NCI-H1092 (cell line): ENCODE data around the gene SLC25A47.
A peak's percentile ranks its signal among the peaks of the same experiment; 100 is the strongest.
"Not testable (repeated sequence)": the region's sequence is repeated elsewhere in the genome, so short reads cannot be mapped to it uniquely, and the experiment has no call there.

Experiments used
- DNase-seq: peaks from one replicate; lab custom pipeline; 2025; lab: John Stamatoyannopoulos, UW

Gene SLC25A47

DNA sequence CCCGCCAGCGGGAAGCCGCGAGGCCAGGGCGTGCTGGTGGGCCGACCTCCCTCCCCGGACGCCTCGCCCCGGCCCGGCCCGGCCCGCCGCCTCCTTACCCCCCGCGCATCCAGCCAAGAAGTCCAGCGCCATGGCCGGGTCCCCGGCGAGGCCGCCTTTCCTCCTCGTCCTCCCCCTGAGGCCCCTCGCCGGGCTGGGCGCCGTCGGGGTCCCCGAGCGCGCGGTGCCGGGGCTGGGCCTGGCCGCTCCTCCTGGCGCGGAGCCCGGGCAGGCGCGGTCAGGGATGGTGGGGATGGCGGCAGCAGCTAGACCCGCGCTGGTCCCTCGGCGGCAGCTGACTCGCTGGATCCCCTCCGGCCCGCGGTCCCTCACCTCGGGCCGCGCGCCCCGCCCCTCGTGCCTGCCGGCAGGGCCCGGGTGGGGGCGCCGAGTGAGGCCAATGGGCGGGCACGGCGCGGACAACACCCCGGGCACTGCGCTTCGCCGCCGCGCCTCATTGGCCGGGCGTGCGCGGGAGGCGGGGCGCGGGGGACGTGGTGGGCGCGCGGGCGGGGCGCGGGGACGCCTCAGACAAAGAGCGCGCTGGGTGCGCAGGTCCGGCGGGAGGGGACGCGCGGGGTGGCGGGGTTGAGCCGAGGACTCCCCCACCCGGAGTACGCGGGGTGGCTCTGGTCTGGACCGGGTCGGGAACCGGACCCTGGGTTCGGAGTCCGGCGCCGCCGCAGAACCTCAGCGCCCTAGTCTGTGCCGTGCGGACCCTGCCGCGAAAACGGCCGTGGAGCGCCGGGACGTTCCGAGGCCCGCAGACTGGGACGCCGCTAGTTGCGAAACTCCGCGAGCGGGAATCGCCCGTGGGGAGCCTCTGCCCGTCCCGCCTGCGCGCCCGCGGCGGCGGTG lies 16.8 kb upstream of the SLC25A47 start, which contains the start of gene SLC25A29:
TSS of gene SLC25A29 (minus strand) at position 344 of the 897 bp plus-strand sequence. CDS start at position 132, 212 bp downstream.
- peak; percentile 83 for DNase-seq

DNA sequence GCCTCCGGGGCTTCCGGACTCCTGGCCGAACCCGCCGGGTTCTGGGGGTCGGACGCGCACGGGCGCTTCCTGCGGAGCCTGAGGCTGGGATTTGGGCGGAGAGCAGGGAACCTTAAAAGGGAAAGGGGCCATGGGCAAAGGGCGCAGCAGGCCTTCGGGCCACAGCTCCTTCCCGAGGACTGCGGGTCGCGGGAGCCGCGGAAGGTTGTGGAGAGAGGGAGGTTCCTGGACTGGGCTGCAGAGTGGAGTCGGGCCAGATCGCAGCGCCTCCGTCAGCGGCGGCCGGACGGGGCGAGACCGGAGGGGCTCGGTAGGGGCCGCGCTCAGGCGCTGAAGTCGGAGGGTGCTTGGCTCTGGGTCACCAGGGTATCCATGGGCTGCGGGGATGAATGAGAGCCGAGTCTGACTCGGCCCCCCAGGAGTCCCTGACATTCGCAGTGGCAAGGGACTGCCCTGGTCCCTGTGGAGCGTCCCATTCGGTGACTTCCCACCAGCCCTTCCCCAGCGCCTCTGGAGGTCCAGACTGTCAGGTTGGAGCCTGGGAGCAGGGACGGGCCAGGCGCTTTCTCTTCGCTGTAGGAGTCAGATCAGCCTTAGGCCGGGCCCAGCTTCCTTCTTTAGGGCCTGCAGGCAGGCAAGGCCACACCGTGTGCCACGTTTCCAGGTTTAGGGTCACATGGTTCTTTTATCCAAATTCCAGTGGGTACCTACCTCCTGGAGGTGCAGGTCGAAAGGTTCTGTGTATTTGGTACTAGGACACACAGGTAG lies 16.0 kb upstream of the SLC25A47 start:
- no peak for DNase-seq

DNA sequence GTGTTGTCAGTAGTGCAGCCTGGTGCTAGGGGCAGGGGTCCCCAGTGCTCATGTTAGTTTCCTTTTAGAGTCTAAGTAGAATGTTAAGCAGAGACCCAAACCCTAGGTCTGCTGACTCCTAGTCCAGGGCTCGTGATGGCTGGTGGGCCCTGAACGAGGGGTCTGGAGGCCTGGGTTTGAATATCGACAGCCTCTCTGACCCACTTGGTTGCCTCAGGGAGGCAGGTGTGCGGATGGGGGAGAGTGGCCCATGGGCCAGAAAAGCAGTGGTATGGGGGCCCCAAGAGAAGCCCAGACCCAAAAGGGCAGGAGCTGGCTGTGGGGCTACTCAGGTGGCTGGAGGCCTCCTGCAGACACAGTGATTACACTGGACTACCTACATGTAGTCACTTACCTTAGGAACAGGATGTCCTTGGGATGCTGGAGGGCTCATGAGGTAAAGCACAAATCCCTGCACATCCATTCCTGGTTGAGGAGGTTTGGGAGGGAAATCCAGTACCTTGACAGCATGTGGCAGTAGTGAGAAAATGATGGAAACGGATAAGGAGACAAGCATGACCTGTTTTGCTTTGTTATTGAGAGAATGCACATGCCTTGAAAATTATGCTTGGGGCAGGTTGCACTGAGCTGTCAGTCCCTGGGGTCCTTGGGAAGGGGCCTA lies 15.2 kb upstream of the SLC25A47 start:
- DNase-seq = no peak

DNA sequence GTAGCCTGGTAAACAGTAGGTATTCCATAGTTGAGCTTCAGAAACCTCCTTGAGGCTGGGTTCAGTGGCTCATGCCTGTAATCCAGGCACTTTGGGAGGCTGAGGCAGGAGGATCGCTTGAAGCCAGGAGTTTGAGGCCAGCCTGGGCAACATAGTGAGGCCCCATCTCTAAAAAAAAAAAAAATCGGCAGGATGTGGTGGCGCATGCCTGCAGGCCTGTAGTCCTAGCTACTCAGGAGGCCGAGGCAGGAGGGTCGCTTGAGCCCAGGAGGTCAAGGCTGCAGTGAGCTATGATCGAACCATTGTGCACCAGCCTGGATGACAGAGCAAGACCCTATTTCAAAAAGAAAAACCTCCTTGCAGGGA lies 14.7 kb upstream of the SLC25A47 start:
- DNase-seq = not testable (repeated sequence)

DNA sequence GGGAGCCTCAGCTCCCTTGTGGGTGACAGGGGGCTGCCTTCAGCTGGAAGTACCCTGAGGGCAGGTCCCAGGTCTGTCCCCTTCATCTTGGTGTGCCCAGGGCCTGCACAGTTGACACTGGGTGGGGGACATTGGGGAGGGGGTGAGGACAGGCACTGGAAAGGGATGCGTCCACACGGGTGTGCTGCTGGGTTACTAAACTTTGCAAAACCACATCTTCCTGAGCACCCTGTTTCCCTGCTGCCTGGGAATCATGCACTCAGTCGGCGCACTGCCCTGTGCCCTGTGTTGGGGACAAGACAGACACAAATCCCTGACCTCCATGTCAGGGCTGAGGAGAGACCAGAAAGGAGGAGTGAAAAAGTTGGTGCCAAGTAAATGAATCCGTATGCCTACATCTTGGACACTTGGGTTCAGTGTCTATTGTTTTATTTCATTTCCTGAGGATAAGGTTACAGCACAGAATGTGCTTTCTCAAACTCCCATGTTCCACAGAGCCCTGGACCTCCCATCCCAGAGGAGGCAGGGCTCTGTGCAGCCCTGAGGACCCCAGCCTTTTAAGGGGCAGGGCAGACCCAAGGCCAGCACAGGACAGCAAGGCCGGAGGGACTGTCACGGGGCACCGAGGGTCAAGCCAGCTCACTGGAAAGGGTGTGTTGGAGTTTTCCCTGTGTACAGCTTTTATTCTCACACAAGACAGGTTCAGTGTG lies 14.0 kb upstream of the SLC25A47 start:
- no peak for DNase-seq

DNA sequence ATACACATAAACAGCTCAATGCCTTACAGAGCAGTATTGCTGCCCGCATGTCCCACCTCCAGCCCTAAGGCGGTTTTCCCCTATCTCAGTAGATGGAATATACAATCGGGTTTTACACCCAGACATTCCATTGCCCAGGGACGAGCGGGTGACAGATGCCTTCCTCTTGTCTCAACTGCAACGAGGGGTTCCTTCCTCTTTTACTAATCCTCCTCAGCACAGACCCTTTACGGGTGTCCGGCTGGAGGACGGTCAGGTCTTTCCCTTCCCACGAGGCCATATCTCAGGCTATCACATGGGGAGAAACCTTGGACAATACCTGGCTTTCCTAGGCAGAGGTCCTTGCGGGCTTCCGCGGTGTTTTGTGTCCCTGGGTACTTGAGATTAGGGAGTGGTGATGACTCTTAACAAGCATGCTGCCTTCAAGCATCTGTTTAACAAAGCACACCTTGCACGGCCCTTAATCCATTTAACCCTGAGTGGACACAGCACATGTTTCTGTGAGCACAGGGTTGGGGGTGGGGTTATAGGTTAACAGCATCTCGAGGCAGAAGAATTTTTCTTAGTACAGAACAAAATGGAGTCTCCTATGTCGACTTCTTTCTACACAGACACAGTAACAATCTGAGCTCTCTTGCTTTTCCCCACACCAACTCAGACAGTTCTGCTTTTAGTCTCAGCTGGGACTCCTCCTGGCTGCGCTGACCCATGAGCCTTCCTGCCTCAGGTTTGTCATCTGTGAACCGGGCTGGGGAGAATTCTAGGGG lies 10.8 kb upstream of the SLC25A47 start:
- DNase-seq = not testable (repeated sequence)

DNA sequence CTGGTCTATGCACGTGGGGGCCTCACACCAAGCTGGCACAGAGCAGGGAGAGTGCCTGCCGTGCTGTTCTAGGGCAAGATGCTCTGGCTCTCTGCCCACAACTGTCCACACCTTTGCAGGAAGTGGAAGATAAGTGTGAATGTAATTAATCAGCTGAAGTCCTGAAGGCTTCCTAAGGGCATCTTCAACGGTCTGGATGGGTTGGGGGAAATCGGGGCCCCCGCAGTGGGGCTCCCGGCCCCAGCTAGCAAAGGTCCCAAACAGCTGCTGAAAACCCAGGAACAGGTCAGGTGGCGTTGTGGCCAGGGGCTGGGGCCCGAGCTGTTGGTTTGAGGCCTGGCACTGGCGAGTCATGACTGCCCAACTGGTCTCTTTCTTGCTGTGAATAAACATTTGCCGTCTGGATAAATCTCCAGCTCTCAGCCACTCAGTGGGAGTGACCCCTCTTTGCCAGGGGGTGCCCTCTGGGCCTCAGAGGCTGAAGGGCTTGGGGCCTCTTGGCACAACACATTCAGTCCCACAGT lies 10.2 kb upstream of the SLC25A47 start:
- no peak for DNase-seq

DNA sequence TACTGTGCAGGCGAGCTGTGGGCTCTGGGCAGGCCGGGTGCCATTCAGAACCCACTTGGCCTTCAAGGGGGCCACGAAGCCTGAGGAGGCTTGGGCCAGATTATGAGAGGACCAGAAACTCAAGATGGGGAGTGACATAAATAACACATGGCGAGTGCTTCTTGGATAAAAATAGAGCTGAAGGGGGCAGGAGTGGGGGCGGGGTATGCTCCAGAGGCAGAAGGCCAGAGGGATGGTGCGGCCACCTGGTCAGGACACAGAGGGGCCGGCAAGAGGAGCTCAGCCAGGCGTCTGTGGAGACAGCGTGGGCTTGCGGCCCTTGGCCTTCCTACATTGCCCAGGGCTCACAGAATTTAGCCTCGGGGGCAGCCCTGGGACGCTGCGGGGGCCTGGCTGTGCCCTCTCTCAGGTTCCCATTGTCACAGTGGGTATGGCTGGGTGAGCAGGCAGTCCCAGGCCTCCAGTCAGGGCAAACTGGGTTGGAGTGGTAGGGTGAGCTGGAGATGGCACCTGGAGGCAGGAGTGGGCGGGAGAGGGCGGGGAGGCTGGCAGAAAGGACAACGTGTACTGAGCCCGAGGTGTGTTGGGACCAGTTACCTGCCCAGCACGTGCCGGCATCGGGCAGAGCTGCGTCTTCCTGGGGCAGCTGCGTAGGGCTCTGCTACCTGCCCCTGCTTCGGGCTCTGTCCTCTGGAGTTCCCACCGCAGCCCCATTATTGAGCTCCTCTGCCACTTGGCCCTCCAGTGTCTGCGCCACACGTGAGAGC lies 9.5 kb upstream of the SLC25A47 start:
- no peak for DNase-seq

DNA sequence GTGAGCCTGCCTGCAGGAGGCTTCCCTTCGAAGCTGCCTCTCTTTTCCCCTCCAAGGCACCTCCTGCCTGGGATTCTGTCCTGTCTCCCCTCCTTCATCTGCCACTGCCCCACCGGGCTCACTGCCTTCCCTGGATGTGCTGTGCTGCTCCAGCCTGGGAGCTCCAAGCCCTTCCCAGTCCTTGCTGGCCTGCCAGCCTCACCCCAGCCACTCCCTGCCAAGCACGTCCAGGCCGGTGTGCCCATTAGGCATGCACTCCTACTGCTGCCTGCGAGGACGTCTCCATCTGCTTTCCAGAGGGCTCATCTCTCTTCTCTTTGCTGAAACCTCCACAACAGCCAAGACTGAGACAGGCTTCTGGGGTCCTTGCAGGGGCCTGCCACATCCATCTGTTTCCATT lies 8.4 kb upstream of the SLC25A47 start:
- no peak for DNase-seq

DNA sequence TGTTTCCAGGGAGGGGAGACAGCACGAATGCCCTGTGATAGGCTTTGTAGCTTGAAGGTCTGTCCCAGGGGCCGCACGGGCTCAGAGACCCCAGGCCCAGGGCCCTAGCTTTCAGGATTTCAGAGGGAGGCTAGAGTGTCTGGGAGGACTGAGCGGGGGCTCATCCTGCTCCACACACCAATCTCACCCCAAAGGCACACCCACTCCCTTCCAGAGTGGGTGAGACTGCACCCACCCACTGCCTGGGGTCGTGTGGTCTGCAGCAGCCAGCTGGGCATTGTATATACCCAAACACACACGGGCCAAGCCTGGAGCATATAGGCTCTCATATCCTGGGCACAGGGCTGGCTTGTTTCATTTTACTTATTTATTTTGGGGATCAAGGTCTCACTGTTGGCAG lies 5.8 kb upstream of the SLC25A47 start:
- DNase-seq = no peak

DNA sequence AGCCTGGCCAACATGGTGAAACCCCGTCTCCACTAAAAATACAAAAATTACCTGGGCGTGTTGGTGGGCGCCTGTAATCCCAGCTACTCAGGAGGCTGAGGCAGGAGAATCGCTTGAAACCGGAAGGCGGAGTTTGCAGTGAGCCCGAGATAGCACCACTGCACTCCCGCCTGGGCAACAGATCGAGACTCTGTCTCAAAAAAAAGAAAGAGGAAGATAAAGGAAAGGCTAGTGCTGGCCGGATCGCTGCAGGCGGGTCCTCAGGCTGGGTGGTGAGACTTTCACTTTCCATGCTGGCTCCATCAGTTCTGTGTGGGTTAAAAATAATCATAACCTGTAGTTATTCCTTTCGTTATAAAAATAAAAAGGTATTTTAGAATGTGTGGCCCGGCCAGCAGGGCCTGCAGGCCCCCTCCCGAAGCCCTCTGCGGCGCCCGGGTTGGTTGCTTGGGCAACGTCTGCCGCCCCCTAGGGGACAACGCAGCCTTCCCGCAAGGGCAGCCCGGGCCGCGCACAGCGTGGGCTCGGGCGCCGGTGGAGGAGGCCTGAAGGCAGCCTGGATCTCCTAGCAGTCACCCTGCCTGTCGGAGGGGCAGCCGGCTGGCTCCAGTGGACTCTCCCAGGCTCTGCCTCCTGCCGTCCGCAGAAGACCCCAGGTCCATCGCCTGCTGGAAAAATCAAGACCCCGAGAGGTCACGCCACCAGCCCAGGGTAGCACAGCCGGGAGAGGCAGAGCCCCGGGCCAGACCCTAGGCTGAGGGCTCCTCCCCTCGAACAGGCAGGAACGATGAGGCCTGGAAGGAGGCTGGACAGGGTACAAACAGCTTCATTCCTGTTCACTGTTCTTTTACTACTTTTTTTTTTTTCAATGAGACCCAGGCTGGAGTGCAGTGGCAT lies 5.0 kb upstream of the SLC25A47 start:
- no peak for DNase-seq

DNA sequence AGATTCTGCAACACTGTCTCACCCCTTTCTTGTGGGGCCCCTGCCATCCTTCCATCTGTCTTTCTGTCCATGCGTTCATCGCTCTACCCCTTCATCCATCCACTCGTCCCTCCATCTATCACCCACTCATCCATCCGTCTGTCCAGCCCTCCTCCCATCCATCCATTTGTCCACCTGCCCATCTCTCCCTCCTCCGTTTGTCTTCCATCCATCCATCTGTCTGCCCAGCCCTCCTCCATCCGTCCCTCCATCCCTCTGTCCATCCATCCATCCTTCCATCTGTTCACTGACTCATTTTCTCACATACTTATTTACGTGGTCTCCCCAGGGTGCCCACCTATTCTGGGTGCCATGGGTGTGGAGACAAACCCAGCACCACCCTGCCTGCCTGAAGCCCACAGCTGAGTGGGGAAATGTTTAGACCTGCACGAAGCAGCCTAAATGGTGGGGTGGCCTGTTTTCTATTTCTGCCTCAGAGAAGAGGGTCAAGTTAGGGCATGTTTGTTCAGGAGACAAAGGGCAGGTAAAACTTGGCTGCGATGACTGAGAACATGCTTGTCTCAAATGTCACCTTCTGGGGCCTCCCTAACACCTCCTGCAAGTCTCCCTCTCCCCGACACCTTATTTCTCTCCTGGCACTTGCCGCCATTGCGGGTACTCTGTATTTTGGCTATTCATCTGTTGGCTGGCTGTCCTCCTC lies 2.8 kb upstream of the SLC25A47 start:
- no peak for DNase-seq

DNA sequence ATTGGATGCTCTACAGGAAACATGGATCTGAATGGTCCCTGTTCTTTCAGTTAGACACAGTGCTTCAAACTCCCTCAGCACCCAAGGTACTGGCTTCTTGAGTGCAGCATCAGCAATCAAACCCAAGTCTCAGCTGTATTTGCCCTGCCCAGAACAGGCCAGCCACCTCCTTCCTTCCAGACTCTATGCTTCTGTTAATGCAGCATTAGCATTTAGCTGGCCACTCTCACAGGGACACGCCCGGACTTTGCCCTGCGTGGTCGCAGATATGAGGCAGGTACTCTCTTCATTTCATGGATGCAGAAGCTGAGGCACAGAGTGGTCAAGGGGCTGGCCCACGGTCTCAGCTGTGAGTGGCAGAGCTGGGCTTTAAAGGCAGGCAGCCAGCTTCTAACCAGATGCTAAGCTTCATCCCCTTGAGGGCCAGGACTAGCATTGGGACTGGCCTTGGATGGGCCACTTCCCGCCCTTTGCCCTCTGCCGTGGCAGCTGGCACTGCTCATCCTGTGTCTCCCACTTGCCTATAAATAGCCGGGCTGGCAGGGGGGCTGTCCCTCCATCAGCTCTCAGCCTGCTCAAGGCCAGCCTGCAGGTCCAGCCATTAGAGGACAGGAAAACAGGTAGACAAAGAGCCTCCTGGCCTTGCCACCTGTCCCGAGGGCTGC lies 1.5 kb upstream of the SLC25A47 start:
- no peak for DNase-seq

DNA sequence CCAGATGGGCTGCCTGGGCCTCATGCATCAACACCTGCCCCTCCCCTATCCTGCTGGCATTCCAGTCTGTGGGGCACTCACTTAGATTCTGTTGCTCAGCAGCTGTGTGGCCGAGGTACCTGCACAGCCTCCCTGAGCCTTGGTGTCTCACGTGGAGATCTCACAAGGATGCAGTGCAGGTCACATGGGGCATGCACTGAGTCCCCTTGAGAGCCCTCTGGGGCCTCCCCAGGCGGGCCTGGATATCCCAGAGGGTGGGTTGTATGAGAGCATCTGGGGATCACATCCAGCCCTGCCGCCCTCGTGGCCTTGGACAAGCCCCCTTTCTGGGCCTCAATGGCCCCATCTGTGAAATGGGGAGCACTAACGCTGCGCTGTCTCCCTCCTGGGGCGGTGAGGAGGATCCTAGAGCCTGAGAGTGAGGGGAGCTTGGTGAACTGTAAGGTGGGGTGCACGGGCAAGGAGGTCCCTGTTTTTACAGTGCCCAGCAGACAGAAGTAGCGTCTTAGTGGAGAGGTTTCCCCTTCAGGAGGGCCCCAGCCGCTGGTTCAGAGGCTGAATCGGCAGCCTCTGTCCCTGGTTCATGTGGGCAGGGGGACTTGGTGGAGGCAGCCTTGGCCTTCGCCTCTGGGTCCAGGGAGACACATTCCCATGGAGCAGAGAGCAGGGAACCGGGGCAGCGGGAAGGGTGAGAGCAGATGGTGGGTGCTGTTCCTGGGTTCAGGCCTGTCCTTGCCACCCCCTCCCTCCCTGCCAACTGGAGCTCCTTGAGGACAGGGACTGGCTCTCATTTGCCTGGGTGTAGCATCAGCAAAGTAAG lies 791 bp upstream of the SLC25A47 start:
- no peak for DNase-seq

DNA sequence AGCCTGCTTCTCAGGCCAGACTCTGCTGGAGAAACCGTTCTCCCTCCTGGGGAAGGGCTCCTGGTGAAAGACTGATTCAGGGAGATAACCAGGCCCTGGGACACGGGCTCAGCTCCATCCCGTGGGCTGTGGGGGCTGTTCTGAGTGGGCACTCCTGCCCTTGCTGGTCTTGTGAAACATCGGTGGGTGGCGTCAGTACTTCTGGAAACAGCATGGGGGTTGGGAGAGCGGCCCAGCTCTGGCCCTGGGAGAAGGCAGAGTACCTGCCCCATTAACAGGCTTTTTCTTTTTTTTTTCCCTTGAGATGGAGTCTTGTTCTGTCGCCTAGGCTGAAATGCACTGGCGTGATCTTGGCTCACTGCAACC lies 786 bp downstream of the SLC25A47 start:
- DNase-seq = no peak

DNA sequence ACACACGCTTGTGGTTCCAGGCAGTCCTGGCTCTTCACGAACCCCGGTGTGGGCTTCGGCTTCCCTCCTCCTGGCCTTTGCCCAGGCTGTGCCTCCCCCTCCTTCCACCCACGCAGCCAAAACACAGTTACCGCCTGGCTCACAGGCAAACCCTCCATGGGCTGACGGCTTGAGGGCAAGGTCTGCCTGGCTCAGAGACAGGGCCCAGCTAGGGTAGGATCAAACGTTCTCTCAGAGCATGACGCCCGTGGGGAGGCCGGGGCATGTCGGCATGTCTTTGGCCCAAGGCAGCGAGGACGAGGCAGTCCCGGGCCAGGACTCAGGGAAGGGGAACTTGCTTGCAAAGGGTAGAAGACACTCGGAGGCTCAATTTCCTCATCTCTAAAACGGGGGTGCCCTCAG lies 2.1 kb downstream of the SLC25A47 start:
- no peak for DNase-seq

DNA sequence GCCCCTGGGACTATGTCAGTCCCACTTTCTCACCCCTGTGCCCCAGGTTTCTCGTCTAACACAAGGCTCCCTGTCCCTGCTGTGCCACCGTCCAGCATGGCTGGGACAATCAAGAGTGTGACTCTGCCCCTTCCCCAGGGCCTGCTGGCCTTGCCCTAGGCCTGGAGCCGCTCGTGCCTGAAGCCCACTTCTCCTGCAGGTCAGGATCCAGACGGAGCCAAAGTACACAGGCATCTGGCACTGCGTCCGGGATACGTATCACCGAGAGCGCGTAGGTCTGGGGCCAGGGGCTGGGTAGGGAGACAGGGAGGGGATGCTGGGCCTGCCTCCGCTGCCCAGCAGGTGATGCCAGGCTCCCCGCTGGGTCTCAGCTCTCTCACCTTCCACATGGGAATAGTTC lies 2.8 kb downstream of the SLC25A47 start:
- DNase-seq = no peak
